ENCODE measurements around the gene PDE4B. TPM values are rescaled to one million over a fixed set of nuclear protein-coding genes. Genes with fewer than 3 reads are reported as not detected.

The PDE4B gene
- polyA plus RNA-seq, 2 of the 4 experiments (the other 2 are of a cell fraction): 20.2 to 56.8 TPM

- DNase-seq (ENCODE audit: low read depth in 1 of 2, low spot score in 1 of 2): no peak
- Histone ChIP-seq H3K4me1 (peaks cover 27% of the 10 kb centered on the region), H3K27ac (peak overlapping the region; percentile 61 to 89; a peak in 3 of 6 replicates), H3K9me3 (peaks cover 18% of the 10 kb centered on the region), H3K4me2 (no peak overlapping the region), H3K4me3 (no peak overlapping the region)
- no peak for FAIRE-seq
- POLR2A ChIA-PET: no interaction called here
- TF ChIP-seq, protein P1, sequence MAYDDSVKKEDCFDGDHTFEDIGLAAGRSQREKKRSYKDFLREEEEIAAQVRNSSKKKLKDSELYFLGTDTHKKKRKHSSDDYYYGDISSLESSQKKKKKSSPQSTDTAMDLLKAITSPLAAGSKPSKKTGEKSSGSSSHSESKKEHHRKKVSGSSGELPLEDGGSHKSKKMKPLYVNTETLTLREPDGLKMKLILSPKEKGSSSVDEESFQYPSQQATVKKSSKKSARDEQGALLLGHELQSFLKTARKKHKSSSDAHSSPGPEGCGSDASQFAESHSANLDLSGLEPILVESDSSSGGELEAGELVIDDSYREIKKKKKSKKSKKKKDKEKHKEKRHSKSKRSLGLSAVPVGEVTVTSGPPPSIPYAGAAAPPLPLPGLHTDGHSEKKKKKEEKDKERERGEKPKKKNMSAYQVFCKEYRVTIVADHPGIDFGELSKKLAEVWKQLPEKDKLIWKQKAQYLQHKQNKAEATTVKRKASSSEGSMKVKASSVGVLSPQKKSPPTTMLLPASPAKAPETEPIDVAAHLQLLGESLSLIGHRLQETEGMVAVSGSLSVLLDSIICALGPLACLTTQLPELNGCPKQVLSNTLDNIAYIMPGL (CRISPR knock-in tag; IDR thresholded peaks at IDR 0.05; ENCODE audit: borderline replicate concordance): no peak
- TF ChIP-seq RAD21 (conservative IDR thresholded peaks at IDR 0.05 in 1 of 2, IDR thresholded peaks at IDR 0.05 in 1 of 2): no peak
- no peak for TF ChIP-seq ELK1 (IDR thresholded peaks at IDR 0.05; ENCODE audit: low read depth, low read length)
- TF ChIP-seq JUN (IDR thresholded peaks at IDR 0.05): no peak
- no peak for TF ChIP-seq E2F6 (IDR thresholded peaks at IDR 0.05; ENCODE audit: borderline replicate concordance, low read depth)
- TF ChIP-seq PBX3 (IDR thresholded peaks at IDR 0.05): no peak
- no peak for TF ChIP-seq CHD2 (IDR thresholded peaks at IDR 0.05; ENCODE audit: low read length, partially characterized antibody)
- TF ChIP-seq GATA3 (IDR thresholded peaks at IDR 0.05; ENCODE audit: borderline replicate concordance): no peak
- TF ChIP-seq SMC3 (IDR thresholded peaks at IDR 0.05): no peak
- TF ChIP-seq ZNF302 (CRISPR knock-in tag; IDR thresholded peaks at IDR 0.05): no peak
- no peak for TF ChIP-seq HES2 (IDR thresholded peaks at IDR 0.05)
- TF ChIP-seq NPAS2 (CRISPR knock-in tag; IDR thresholded peaks at IDR 0.05; ENCODE audit: borderline replicate concordance): no peak
- CTCF ChIA-PET: interaction anchor here (1.1 to 1.7 kb wide), 2 partner anchors 19 to 466 kb away, joined by 3 to 4 read pairs; no protein-coding TSS in a partner anchor
- 82% methylated on average over 2 of the region's 2 CpGs for WGBS (ENCODE audit: missing lambda C conversion rate)
- ATAC-seq: no peak
These were observed 187.5 kb downstream of the PDE4B start for GRCh38 chr1:65980237-65980636.

- Histone ChIP-seq H3K4me1 (peaks cover 29% of the 10 kb centered on the region), H3K9me3 (no peaks in the 10 kb centered on the region), H3K27ac (no peak overlapping the region), H3K4me3 (no peak overlapping the region), H3K4me2 (no peak overlapping the region)
- TF ChIP-seq MAFK (IDR thresholded peaks at IDR 0.05; ENCODE audit: partially characterized antibody) (peak; percentile 69), RNF2 (IDR thresholded peaks at IDR 0.05; ENCODE audit: borderline replicate concordance, low read depth) (no peak), NPAS2 (CRISPR knock-in tag; IDR thresholded peaks at IDR 0.05; ENCODE audit: borderline replicate concordance) (no peak), TFCP2L1 (CRISPR knock-in tag; IDR thresholded peaks at IDR 0.05) (no peak), KDM5A (IDR thresholded peaks at IDR 0.05) (no peak), KDM1A (IDR thresholded peaks at IDR 0.05; ENCODE audit: low read depth) (no peak)
- DNase-seq (ENCODE audit: low read depth in 1 of 2, low spot score in 1 of 2) (no peak), FAIRE-seq (no peak), ATAC-seq (no peak)
- CTCF ChIA-PET: interaction anchor here (0.7 to 2.3 kb wide), 3 partner anchors 9 to 259 kb away, joined by 3 to 9 read pairs (median 4); no protein-coding TSS in a partner anchor
- 81% methylated on average over 5 of the region's 5 CpGs for WGBS (ENCODE audit: missing lambda C conversion rate)
- POLR2A ChIA-PET: no interaction called here
These were observed 190.8 kb downstream of the PDE4B start for GRCh38 chr1:65983500-65983899.

Data from A549 (cell line).